ENCODE results near the gene SPON1. TPM values are rescaled to one million over a fixed set of nuclear protein-coding genes. Genes with fewer than 3 reads are reported as not detected.

The SPON1 gene
- total RNA-seq, 1 donor from 2014 or later, result 76.8 TPM

DNA sequence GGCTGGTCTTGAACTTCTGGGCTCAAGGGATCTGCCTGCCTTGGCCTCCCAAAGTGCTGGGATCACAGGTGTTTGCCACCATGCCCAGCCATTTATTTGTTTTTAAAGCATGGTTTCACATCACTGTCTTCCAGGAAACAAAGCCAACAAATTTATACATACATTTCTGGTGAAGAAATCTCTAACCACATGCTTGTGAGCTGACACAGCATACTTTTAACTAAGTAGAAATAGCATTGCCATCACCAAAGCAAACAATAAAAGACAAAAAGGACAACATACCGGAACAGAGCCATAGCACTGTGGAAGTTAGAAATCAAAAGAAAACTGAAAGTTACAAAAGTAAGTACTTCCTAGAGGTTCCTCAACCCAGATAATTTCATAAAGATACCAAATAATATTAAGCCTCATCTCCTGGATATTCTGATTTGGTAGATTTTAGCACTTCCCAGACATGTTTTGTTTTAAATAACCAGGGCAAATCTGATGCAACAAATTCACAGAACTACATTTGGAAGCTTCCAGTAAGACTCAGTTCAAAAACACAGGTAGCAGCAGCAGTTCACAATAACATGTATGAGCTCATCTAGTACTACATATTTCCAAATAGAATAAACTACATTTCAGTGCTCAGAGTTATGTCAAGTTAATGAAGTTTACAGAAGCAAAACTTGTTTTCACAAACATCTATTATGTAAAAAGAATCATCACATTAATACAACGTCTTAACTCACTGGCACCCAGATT, 325.8 kb downstream of the SPON1 start:
- no peak overlapping the region for H3K27ac ChIP-seq

DNA sequence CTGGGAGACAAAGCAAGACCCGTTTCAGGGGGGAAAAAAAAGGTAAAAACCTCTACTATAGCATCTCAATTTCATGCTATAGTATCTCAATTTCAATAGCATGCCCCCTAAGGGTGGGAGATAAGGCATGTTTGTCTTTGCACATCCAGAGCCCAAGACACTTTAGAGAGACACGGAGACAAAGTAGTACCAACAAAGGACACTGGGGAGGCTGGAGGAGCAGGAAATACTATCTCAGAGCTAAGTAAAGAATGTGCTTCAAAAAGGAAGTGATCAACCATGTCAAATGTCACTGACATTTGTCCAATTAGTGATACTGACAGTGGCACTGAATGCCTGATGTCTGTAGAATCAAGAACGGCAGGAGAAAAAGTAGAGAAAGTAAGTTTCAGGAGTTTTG, 327.9 kb downstream of the SPON1 start:
- Histone ChIP-seq H3K36me3 (peaks cover 13% of the 10 kb centered on the region), H3K4me3 (no peak overlapping the region), H3K4me1 (peaks cover 6% of the 10 kb centered on the region), H3K27me3 (no peaks in the 10 kb centered on the region), H3K9me3 (no peaks in the 10 kb centered on the region), H3K27ac (no peak overlapping the region)
- intact Hi-C loops (cut with DNase I), result loop anchor here (10.0 kb wide), 1 partner anchor 164 kb away; no protein-coding TSS in a partner anchor
- DNase-seq (no peak), ATAC-seq (no peak)
- TF ChIP-seq, protein P1, sequence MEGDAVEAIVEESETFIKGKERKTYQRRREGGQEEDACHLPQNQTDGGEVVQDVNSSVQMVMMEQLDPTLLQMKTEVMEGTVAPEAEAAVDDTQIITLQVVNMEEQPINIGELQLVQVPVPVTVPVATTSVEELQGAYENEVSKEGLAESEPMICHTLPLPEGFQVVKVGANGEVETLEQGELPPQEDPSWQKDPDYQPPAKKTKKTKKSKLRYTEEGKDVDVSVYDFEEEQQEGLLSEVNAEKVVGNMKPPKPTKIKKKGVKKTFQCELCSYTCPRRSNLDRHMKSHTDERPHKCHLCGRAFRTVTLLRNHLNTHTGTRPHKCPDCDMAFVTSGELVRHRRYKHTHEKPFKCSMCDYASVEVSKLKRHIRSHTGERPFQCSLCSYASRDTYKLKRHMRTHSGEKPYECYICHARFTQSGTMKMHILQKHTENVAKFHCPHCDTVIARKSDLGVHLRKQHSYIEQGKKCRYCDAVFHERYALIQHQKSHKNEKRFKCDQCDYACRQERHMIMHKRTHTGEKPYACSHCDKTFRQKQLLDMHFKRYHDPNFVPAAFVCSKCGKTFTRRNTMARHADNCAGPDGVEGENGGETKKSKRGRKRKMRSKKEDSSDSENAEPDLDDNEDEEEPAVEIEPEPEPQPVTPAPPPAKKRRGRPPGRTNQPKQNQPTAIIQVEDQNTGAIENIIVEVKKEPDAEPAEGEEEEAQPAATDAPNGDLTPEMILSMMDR (IDR thresholded peaks at IDR 0.05), result no peak

More for the DNA sequence above, 325.8 kb downstream of the SPON1 start:
- intact Hi-C loops (cut with DNase I), result no loop called here
- Histone ChIP-seq H3K4me1 (peaks cover 6% of the 10 kb centered on the region), H3K36me3 (peaks cover 10% of the 10 kb centered on the region), H3K4me3 (no peak overlapping the region), H3K9me3 (no peaks in the 10 kb centered on the region), H3K27me3 (no peaks in the 10 kb centered on the region)
- TF ChIP-seq, protein P1 (IDR thresholded peaks at IDR 0.05), result no peak
- no peak for DNase-seq
- ATAC-seq, result peak; percentile 71

DNA sequence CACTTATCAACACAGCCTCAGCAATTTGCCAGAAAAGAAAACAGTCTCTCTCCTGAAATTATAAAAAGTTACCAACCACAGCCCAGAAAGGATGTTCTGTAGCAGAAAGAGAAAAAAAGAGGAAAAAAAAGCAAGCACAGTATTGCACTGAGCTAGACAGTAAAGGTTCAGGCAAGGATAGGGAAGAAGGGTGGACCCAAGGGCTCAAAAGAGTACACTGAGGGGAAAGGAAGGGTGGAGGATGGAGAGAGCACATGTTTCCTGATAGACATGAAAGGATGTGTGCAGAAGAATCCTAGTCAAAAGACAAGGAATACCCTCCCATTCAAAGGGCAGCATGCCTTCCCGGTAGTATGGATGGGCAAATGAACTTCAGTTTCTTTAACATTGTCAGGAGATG, 337.4 kb downstream of the SPON1 start:
- no peak for ATAC-seq
- H3K9me3 ChIP-seq, result no peaks in the 10 kb centered on the region
- H3K36me3 ChIP-seq, result no peaks in the 10 kb centered on the region
- TF ChIP-seq, protein P1 (IDR thresholded peaks at IDR 0.05), result no peak
- no peak overlapping the region for H3K27ac ChIP-seq
- no peak for DNase-seq
- peaks cover 22% of the 10 kb centered on the region for H3K4me1 ChIP-seq
- no peak overlapping the region for H3K4me3 ChIP-seq
- H3K27me3 ChIP-seq, result no peaks in the 10 kb centered on the region
- intact Hi-C loops (cut with DNase I), result loop anchor here (10.0 kb wide), 1 partner anchor 155 kb away; no protein-coding TSS in a partner anchor

DNA sequence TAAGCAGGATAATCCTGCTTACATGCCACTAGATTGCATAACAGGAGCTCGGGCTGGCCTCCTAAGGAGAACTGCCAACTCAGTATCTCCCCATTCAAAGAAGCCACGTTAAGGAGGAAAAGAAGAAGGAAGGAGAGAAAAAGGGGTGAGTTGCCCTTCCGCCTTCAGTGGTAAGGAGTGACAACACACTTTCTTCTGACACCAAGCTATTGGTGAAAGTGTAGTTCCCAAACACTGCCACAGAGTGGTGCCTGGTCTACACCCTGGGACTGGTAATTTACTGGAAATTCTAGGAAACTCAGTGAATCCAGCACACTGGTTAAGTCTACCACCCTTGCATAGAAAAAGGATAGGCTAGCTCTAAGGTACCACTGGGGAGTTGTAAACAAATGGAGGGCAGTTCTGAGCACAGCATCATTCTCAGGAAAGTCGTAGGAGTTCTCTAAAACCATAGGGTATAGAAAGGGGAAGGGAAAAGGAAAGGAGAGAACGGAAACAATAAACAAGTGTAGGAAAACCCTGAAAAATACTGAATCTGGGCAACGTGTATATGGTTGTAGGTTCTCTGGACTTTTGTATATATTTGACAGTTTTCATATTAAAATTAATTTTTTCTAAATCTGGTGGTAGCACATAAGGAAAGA, 338.3 kb downstream of the SPON1 start:
- Histone ChIP-seq H3K27ac (no peak overlapping the region), H3K27me3 (no peaks in the 10 kb centered on the region), H3K36me3 (no peaks in the 10 kb centered on the region), H3K4me3 (no peak overlapping the region), H3K4me1 (peaks cover 22% of the 10 kb centered on the region), H3K9me3 (no peaks in the 10 kb centered on the region)
- intact Hi-C loops (cut with DNase I), result no loop called here
- no peak for DNase-seq
- peak; percentile 96 for ATAC-seq
- TF ChIP-seq, protein P1 (IDR thresholded peaks at IDR 0.05), result peak; percentile 77

DNA sequence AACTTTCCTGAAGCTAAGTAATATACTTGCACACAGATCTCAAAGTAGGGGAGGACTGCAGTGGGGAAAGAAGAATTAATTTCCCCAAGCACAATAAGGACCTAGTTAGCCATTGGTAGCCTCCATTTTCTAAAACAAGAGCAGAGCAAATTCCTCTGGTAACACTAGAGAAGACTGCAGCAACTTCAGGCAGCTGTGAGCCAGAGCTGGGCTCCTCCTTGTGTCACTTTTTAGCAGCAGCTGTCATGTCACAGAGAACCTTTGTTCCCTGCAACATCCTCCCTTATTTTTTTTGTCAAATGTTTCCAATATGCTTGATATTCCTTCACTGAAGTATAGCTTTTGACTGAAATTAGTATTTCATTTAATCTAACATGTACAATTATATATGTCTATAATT, 342.1 kb downstream of the SPON1 start:
- TF ChIP-seq, protein P1 (IDR thresholded peaks at IDR 0.05), result no peak
- no peaks in the 10 kb centered on the region for H3K36me3 ChIP-seq
- H3K4me1 ChIP-seq, result peaks cover 27% of the 10 kb centered on the region
- ATAC-seq (no peak), DNase-seq (no peak)
- no peak overlapping the region for H3K27ac ChIP-seq
- intact Hi-C loops (cut with DNase I), result no loop called here
- no peaks in the 10 kb centered on the region for H3K27me3 ChIP-seq
- H3K4me3 ChIP-seq, result no peak overlapping the region
- no peaks in the 10 kb centered on the region for H3K9me3 ChIP-seq

All from upper lobe of right lung (tissue), 1 donor.